HG03175 (cell line): ENCODE results near the gene PROSER1.
"Not testable (repeated sequence)": the region's sequence is repeated elsewhere in the genome, so short reads cannot be mapped to it uniquely, and the experiment has no call there.

ENCODE experiments used
- ATAC-seq: cut with Tn5 transposase; IDR thresholded peaks from one replicate; pipeline ENCODE4 v1.9.1; 2021; ENCODE audit warnings: mild to moderate bottlenecking, moderate library complexity; ENCODE audit not compliant: unreplicated experiment

The PROSER1 gene

DNA sequence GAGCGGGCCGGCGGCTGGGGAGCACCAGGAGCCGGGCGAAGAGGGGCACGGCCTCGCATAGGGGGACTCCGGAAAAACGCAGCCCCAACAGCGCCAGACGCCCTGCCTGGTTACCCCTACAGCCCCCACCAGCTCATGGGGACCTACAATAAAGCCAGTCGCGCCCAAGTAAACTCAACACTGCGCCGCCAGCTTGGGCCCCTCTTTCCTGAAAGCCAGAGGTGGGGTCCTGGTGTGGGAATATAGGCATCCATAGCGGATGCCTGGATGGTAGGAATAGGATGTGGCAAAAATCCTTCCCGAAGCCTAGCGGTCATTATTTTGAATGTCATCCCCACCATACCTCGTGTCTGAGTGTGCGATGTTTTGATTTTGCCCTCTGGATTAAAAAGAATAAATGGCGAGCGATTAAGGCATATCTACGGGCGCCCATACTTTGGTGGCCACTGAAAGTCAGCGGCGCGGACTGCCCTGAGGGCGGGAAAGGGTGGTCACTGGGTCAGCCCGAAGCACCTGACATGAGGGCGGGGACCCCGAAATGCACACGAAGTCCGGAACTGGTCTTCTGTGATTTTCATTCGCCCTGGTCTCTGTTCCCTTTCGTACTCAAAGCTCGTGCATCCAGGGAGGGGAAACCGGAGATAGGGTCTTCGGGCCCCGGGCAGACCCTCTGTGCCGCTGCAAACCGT, at the start of gene PROSER1, which contains the start of gene NHLRC3:
Gene PROSER1, minus strand, starts transcription at position 210 of the 689 bp plus-strand sequence. CDS start 847 bp downstream, outside the sequence.
Gene NHLRC3, plus strand, starts transcription at position 577 of the 689 bp plus-strand sequence. CDS start 184 bp downstream, outside the sequence.
- ATAC-seq = peak; percentile 77

DNA sequence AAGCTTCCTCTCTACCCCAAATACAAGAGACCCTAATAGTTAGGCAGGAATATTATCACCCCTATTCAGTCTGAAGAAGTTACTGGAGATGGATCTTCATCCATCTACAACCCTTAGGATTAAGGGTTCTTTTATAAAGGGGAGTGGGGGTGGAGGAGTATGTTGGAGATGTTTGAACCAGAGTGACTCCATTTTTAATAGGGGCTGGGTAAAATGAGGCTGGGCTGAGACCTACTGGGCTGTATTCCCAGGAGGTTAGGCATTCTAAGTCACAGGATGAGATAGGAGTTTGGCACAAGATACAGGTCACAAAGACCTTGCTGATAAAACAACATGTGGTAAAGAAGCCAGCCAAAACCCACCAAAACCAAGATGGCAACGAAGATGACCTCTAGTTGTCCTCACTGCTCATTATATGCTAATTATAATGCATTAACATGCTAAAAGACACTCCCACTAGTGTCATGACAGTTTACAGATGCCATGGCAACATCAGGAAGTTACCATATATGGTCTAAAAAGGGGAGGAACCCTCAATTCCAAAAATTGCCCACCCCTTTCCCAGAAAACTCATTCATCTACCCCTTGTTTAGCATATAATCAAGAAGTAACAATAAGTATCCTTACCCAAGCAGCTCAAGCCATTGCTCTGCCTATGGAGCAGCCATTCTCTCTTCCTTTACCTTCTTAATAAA, 48.5 kb upstream of the PROSER1 start:
- ATAC-seq = not testable (repeated sequence)

GRCh38 chr13:39073983-39074382, 36.1 kb upstream of the PROSER1 start:
- no peak for ATAC-seq

GRCh38 chr13:39072842-39073241, 35.0 kb upstream of the PROSER1 start:
- ATAC-seq = no peak

DNA sequence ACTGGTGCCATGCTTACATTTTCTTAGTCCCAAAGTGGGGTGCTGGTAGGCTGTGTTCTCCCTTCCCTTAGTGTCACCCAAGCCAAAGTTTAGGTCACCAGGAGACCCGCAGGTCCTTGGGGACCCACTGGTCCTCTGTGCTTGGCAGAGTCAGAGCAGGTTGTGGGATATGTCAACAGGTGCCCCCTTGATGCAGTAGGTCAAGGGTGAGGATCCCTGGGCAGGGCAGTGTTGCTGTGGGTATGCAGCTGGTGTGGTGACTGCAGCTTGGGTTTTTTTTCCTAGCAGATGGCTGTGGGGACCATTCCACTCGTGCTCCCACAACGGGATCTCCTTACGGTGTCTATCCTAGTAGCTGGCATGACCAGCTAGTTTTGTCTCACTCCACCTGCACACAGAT, 24.1 kb upstream of the PROSER1 start:
- ATAC-seq = no peak

- no peak for ATAC-seq
Measured at GRCh38 chr13:39058040-39058439, 20.2 kb upstream of the PROSER1 start.

- ATAC-seq = no peak
Measured at GRCh38 chr13:39056018-39056417, 18.1 kb upstream of the PROSER1 start.

GRCh38 chr13:39054112-39054511, 16.2 kb upstream of the PROSER1 start:
- ATAC-seq = no peak

GRCh38 chr13:39052944-39053343, 15.1 kb upstream of the PROSER1 start:
- no peak for ATAC-seq

DNA sequence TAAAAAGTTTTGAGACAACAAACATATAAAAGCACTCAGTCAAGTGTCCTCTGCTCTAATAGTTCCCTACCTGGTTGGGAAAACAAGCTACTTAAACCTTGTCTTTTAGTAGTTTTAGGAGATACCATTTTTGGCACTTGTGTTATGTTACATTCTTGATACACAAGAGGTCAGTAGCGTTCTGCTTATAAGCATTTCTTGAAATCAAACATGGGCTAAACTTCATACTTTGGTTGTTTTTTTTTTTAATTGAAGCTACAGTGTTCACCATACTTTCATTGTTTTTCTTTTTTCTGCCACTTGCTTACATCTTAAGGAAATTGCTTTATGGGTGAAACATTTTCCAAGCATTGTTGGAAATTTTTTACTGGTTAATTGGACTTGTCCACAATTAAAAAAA, 13.3 kb upstream of the PROSER1 start:
- ATAC-seq = no peak

DNA sequence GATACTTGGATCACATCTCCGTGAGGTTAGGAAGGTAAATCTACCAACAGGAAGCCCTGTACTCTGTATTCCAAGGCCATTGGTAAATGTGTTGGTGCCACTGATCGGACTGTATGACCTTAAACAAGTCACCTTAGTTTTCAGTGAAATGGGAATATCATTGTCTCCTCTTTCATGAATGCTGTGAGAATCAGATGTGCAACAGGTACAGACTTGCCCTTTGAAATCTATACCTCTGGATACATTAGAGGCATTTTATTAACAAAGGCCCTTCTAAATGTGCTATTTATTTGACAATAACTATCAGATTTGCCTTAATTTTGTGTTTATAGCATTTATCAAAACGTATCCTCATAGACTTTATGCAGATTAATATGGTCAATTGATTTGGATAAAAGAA, 11.4 kb upstream of the PROSER1 start:
- no peak for ATAC-seq

GRCh38 chr13:39048806-39049205, 10.9 kb upstream of the PROSER1 start:
- no peak for ATAC-seq

DNA sequence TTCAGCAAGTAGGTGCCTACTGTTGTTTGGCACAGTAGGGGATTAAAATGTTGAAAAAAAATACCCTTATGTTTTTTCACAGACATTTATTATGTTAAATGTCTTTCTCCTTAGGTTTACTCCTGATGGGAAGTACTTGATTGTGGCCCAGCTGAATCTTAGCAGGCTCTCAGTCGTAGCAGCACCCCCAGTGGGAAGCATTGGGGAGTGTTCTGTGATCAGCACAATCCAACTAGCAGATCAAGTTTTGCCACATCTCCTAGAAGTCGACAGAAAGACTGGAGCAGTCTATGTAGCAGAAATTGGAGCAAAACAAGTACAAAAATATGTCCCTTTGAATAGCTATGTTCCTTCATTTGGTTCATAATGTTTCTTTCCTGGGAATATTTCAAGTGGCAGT, 9.7 kb upstream of the PROSER1 start:
- ATAC-seq = no peak

- peak; percentile 55 for ATAC-seq
Measured at GRCh38 chr13:39044536-39044935, 6.6 kb upstream of the PROSER1 start.

DNA sequence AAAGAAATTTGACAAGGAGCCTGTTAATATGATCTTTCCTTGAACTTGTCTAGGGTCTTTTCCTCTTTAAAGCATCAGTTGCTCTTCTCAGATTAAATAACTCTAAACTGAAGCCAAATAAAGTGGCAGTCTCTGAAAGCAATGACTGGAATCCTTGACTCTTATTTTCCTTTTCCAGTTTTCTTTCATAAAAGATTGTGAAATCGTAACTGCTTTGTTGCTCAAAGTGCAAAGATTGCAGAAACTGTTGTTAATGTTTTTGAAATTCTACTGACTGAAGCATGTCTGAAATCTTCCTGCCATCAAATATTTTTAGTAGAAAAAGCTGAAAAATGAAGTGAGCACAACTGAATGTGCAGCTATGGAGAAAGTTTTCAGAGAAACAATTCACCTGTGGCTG, 2.3 kb upstream of the PROSER1 start:
- ATAC-seq = no peak

GRCh38 chr13:39039041-39039440, 1.2 kb upstream of the PROSER1 start:
- no peak for ATAC-seq

DNA sequence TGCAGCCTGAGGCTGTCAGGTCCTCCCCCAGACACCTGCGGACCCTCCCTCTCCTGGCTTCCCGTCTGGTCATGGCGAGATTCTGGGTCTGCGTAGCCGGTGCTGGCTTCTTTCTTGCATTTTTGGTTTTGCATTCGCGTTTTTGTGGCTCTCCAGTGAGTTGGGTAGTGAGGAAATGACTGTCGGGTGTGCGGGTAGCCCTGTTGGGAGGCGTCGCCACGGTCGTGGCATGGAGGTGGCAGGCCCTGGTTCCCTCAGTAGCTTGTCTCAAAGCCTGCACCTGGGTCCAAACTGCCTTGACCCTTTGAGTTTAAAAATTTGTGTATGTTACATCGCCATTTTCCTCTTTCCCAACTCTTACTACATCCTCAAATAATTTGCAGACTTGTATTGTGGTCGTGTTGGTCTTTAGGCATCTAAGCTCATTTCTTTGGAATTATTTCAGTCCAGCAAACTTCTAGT, 711 bp upstream of the PROSER1 start:
- peak; percentile 48 for ATAC-seq

- peak; percentile 26 for ATAC-seq
Measured at GRCh38 chr13:39037410-39037879, 444 bp downstream of the PROSER1 start.

DNA sequence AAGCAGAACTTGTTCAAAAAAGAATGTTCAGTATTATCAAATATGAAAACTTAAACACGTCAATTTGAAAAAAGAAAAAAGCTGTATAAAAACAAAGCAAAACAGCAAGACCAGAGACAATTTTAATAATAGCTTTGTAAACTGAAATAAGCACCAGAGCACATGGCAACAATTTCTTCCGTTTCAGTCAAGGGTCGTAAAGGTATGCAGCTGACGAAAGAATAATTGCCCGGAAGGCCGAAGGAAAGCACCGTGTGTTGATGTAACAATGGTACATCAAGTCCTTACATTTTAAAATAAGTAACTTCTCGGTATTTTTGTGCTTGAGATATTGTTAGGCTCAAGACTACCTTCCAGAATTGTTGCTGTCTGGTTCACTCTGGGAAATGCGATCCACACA, 1.7 kb downstream of the PROSER1 start:
- no peak for ATAC-seq

DNA sequence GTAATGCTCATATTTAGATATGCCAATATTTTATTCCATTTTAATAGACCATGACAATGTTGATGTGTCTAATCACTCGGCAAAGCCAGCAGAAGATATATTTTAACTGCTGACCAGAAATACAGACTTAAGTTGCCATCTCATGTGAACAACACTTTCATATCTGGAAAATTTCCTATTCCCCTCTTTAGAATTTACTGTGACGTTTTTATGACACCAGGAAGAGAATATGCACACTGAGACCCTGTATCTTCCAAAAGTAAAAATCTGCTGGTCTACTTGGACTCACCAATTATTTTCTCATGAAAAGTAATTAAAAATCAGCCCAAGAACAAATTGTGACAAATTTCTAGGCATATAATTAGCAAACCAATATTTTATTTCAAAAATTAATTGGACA, 2.1 kb downstream of the PROSER1 start:
- ATAC-seq = no peak

- no peak for ATAC-seq
Measured at GRCh38 chr13:39035204-39035603, 2.7 kb downstream of the PROSER1 start.

GRCh38 chr13:39034085-39034484, 3.8 kb downstream of the PROSER1 start:
- ATAC-seq = no peak
